Smooth muscle cell (in vitro differentiated cells): ENCODE results near the gene MCC. TPM values are rescaled to one million over a fixed set of nuclear protein-coding genes. Genes with fewer than 3 reads are reported as not detected.

Source experiments
- DNase-seq: peaks from one replicate; lab custom pipeline; 2025; ENCODE audit not compliant: unreplicated experiment; lab: John Stamatoyannopoulos, UW
- H2AFZ ChIP-seq: fragments of 200-600 bp; sonication (generic); 2 replicates; pipeline ENCODE4 v1.6.0; 2016; ENCODE audit warnings: antibody characterized with exemption, low read depth, mild to moderate bottlenecking
- H3F3A ChIP-seq: fragments of 200-600 bp; sonication (generic); 2 replicates; pipeline ENCODE4 v1.6.0; 2017; ENCODE audit warnings: antibody characterized with exemption, low read depth
- H3K27ac ChIP-seq: fragments of 200-600 bp; sonication (generic); 2 replicates; pipeline ENCODE4 v1.5.1; 2016; ENCODE audit warnings: low read depth, mild to moderate bottlenecking
- H3K27me3 ChIP-seq: fragments of 200-600 bp; sonication (generic); 2 replicates; pipeline ENCODE4 v1.6.1; 2016; ENCODE audit warnings: low read depth, mild to moderate bottlenecking
- H3K36me3 ChIP-seq: fragments of 200-600 bp; sonication (generic); 2 replicates; pipeline ENCODE4 v1.5.1; 2016; ENCODE audit warnings: low read depth
- H3K4me1 ChIP-seq: fragments of 200-600 bp; sonication (generic); 2 replicates; pipeline ENCODE4 v1.5.1; 2016; ENCODE audit warnings: low read depth
- H3K4me2 ChIP-seq: fragments of 200-600 bp; sonication (generic); 2 replicates; pipeline ENCODE4 v1.6.0; 2016; ENCODE audit warnings: mild to moderate bottlenecking
- H3K4me3 ChIP-seq: fragments of 200-600 bp; sonication (generic); 2 replicates; pipeline ENCODE4 v1.5.1; 2016; ENCODE audit warnings: mild to moderate bottlenecking
- H3K79me2 ChIP-seq: fragments of 200-600 bp; sonication (generic); 2 replicates; pipeline ENCODE4 v1.6.0; 2016; ENCODE audit warnings: low read depth, mild to moderate bottlenecking
- H3K9ac ChIP-seq: fragments of 200-600 bp; sonication (generic); 2 replicates; pipeline ENCODE4 v1.6.0; 2016; ENCODE audit warnings: low read depth
- H3K9me3 ChIP-seq: fragments of 200-600 bp; sonication (generic); replicated peaks from 2 replicates; pipeline ENCODE4 v1.5.1; 2016; ENCODE audit warnings: low read depth
- H4K20me1 ChIP-seq: fragments of 200-600 bp; sonication (generic); 2 replicates; pipeline ENCODE4 v1.6.0; 2016; ENCODE audit warnings: low read depth
- WGBS: methylation state at CpG from one replicate; pipeline ENCODE4 v1.1.7; 2016; ENCODE audit warnings: low lambda C conversion rate; 5-methylcytosine and 5-hydroxymethylcytosine counted together
- polyA plus RNA-seq: library from polyadenylated mRNA; unstranded; fragments of >200 nt; fragmentation: Nextera tagmentation; extraction: Ambion mirVana; gene quantifications from 2 replicates; pipeline ENCODE4 v1.2.1, GENCODE V29; 2016
- total RNA-seq: library from RNA; depleted of rRNA; stranded (reverse); fragments of >200 nt; gene quantifications from 2 replicates; pipeline ENCODE4 v1.2.3, GENCODE V29; 2014
- TF ChIP-seq, protein P1 (sequence below): fragments of 200-600 bp; sonication (generic); IDR thresholded peaks from 2 replicates; pipeline ENCODE4 v1.5.1; 2017; ENCODE audit warnings: borderline replicate concordance, mild to moderate bottlenecking, antibody characterized with exemption; ENCODE audit not compliant: insufficient read depth, poor library complexity, severe bottlenecking

The MCC gene
- total and polyA plus RNA-seq, 2 experiments from 2014 or later: 5.8 to 19.2 TPM

DNA sequence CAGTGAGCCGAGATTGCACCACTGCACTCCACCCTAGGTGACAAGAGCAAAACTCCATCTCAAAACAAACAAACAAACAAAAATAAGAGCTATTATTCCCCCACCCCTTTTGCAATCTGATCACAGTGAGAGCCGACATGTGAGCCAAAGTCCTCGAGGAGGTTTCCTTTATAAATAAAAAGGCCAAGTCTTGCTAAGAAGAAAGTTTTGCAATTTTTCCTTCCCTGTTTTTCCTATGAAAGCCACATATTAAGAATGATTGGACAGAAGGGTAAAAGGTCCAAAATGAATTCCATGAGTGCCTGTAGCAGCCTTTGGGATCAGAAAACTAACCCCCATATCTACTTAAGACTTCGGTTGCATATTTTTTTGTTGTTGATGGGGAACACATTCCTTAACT lies 233.1 kb downstream of the MCC start:
- Histone ChIP-seq H3K4me2 (peak overlapping the region; percentile 54), H3K79me2 (no peaks in the 10 kb centered on the region), H3K36me3 (no peaks in the 10 kb centered on the region), H3K9me3 (no peaks in the 10 kb centered on the region), H4K20me1 (peaks cover 72% of the 10 kb centered on the region), H3K27me3 (no peaks in the 10 kb centered on the region), H3K4me3 (no peak overlapping the region), H3K4me1 (no peaks in the 10 kb centered on the region), H3K9ac (no peak overlapping the region), H3K27ac (no peak overlapping the region), H3F3A (no peaks in the 10 kb centered on the region), H2AFZ (no peak overlapping the region)
- 70% methylated on average over 4 of the region's 4 CpGs for WGBS
- TF ChIP-seq, protein P1, sequence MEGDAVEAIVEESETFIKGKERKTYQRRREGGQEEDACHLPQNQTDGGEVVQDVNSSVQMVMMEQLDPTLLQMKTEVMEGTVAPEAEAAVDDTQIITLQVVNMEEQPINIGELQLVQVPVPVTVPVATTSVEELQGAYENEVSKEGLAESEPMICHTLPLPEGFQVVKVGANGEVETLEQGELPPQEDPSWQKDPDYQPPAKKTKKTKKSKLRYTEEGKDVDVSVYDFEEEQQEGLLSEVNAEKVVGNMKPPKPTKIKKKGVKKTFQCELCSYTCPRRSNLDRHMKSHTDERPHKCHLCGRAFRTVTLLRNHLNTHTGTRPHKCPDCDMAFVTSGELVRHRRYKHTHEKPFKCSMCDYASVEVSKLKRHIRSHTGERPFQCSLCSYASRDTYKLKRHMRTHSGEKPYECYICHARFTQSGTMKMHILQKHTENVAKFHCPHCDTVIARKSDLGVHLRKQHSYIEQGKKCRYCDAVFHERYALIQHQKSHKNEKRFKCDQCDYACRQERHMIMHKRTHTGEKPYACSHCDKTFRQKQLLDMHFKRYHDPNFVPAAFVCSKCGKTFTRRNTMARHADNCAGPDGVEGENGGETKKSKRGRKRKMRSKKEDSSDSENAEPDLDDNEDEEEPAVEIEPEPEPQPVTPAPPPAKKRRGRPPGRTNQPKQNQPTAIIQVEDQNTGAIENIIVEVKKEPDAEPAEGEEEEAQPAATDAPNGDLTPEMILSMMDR: no peak
- no peak for DNase-seq

- Histone ChIP-seq H3K4me1 (no peaks in the 10 kb centered on the region), H3K4me2 (no peak overlapping the region), H3K9me3 (no peaks in the 10 kb centered on the region), H3K36me3 (no peaks in the 10 kb centered on the region), H3K27me3 (no peaks in the 10 kb centered on the region), H3K9ac (no peak overlapping the region), H3F3A (no peaks in the 10 kb centered on the region), H3K79me2 (no peaks in the 10 kb centered on the region), H3K27ac (no peak overlapping the region), H2AFZ (no peak overlapping the region), H3K4me3 (no peak overlapping the region), H4K20me1 (peaks cover 63% of the 10 kb centered on the region)
- 93% methylated on average over 3 of the region's 3 CpGs for WGBS
- TF ChIP-seq, protein P1: no peak
- DNase-seq: no peak
Measured at GRCh38 chr5:113253037-113253436, 235.2 kb downstream of the MCC start.

- Histone ChIP-seq H3K4me3 (no peak overlapping the region), H3K36me3 (no peaks in the 10 kb centered on the region), H3F3A (peaks cover 2% of the 10 kb centered on the region), H3K4me2 (peak overlapping the region; percentile 25), H4K20me1 (peaks cover 57% of the 10 kb centered on the region), H3K27me3 (no peaks in the 10 kb centered on the region), H3K9ac (no peak overlapping the region), H3K79me2 (no peaks in the 10 kb centered on the region), H3K4me1 (no peaks in the 10 kb centered on the region), H3K9me3 (no peaks in the 10 kb centered on the region), H3K27ac (no peak overlapping the region), H2AFZ (no peak overlapping the region)
- WGBS: 79% methylated on average over 7 of the region's 7 CpGs
- DNase-seq: no peak
- TF ChIP-seq, protein P1: no peak
Measured at GRCh38 chr5:113252066-113252465, 236.2 kb downstream of the MCC start.

GRCh38 chr5:113250341-113250953 lies 237.8 kb downstream of the MCC start:
- Histone ChIP-seq H3K9ac (no peak overlapping the region), H3K4me2 (no peak overlapping the region), H3F3A (peaks cover 2% of the 10 kb centered on the region)

More at GRCh38 chr5:113250341-113250953, 237.8 kb downstream of the MCC start:
- Histone ChIP-seq H3K79me2 (no peaks in the 10 kb centered on the region), H3K4me3 (no peak overlapping the region), H3K9me3 (no peaks in the 10 kb centered on the region), H3K4me1 (peaks cover 15% of the 10 kb centered on the region), H3K27ac (peak overlapping the region; percentile 67), H3K27me3 (no peaks in the 10 kb centered on the region), H4K20me1 (peaks cover 41% of the 10 kb centered on the region), H3K36me3 (no peaks in the 10 kb centered on the region), H2AFZ (no peak overlapping the region)
- 59% methylated on average over 7 of the region's 7 CpGs for WGBS
- DNase-seq: no peak
- TF ChIP-seq, protein P1: no peak
